Adrenal gland (tissue), 12 donors: ENCODE measurements around the gene NFATC1. TPM values are rescaled to one million over a fixed set of nuclear protein-coding genes. Genes with fewer than 3 reads are reported as not detected.

Experiments used
- DNase-seq, 7 donors: peaks; one replicate each; pipeline ENCODE4 v3.0.0-alpha.2; 2019 to 2020
- H3K27ac ChIP-seq, 5 donors: fragments of 200-600 bp; sonication (generic) in 4 of 5; 1 replicate in 3 of 5; 2 replicates in 2 of 5; pipeline versions ENCODE4 v1.5.1 to v1.8.0; 2016 to 2020; ENCODE audit warnings: mild to moderate bottlenecking in 1 of 5
- H3K27me3 ChIP-seq: fragments of 200-600 bp; 2 replicates; pipeline ENCODE4 v1.8.0; 2021
- H3K36me3 ChIP-seq, 2 donors: fragments of 200-600 bp; replicated peaks in 1 of 2; 1 replicate in 1 of 2; 2 replicates in 1 of 2; pipeline versions ENCODE4 v1.5.1 to v1.8.0; 2018 to 2022
- H3K4me1 ChIP-seq, 2 donors: fragments of 200-600 bp; replicated peaks in 1 of 2; 1 replicate in 1 of 2; 2 replicates in 1 of 2; pipeline versions ENCODE4 v1.5.1 to v1.8.0; 2018 to 2021
- H3K4me3 ChIP-seq, 4 donors: fragments of 200-600 bp; sonication (generic) in 3 of 4; one replicate each; pipeline ENCODE4 v1.5.1; 2016 to 2018
- H3K9me3 ChIP-seq, 3 donors: fragments of 200-600 bp; sonication (generic) in 1 of 3; replicated peaks in 1 of 3; 1 replicate in 2 of 3; 2 replicates in 1 of 3; pipeline versions ENCODE4 v1.5.1 to v1.8.0; 2016 to 2021
- POLR2A ChIP-seq, 2 donors: fragments of 450-650 bp; IDR thresholded peaks; one replicate each; pipeline ENCODE4 v1.6.1; 2017; ENCODE audit warnings: antibody characterized with exemption in 2 of 2, mild to moderate bottlenecking in 2 of 2, moderate library complexity in 1 of 2
- WGBS, 4 donors: extraction: QIAGEN DNeasy Blood & Tissue Kit in 2 of 4; methylation state at CpG; one replicate each; pipeline versions ENCODE4 v1.1.5 to v1.1.7; 2013 to 2017; 5-methylcytosine and 5-hydroxymethylcytosine counted together
- intact Hi-C, 2 donors: fragments of 100-400 bp; cut with DNase I; formaldehyde crosslinking; loops; one replicate each; pipeline versions ENCODE4 v1.14.1 to v1.15.0; 2022 to 2023
- polyA plus RNA-seq, 3 donors: library from polyadenylated mRNA; stranded (reverse); fragments of 200-250 nt in 2 of 3; fragments of 350-450 nt in 1 of 3; fragmentation: Illumina TruSeq in 1 of 3; extraction: RNeasy Lipid Tissue Mini Kit (QIAGEN cat#74804) in 1 of 3; gene quantifications; one replicate each; pipeline ENCODE4 v1.2.3, GENCODE V29; 2013 to 2014
- total RNA-seq, 9 donors: library from RNA; depleted of rRNA in 4 of 9; stranded (reverse); fragments of >200 nt in 4 of 9; fragments of 120-200 nt in 1 of 9; fragmentation: NEBNext Ultra II Directional in 1 of 9; extraction: Animal tissue kit (Norgen Biotek cat#: 25700) in 1 of 9; gene quantifications; one replicate each; pipeline versions ENCODE4 v1.1.0 to v1.2.4, GENCODE V29; 2013 to 2023
- TF ChIP-seq, protein P1 (sequence below), 6 experiments: fragments of 450-650 bp in 4 of 6; fragments of 200-600 bp in 2 of 6; sonication (generic) in 1 of 6; IDR thresholded peaks; 1 replicate in 5 of 6; 2 replicates in 1 of 6; pipeline versions ENCODE4 v1.5.1 to v1.8.0; 2016 to 2021; ENCODE audit warnings: antibody characterized with exemption in 6 of 6, mild to moderate bottlenecking in 2 of 6, moderate library complexity in 1 of 6
- donor health status: healthy with polysubstance abuse.
- donor health status: Bipolar disorder and iron deficiency.
- donor health status: DM: yes; HTN: yes; CAD: no.
- donor health status: DM: no; HTN: no; CAD: no.
- donor health status: DM: no; HTN: no; CAD: no.
- donor health status: DM: yes; HTN: yes; CAD: no.

Gene NFATC1
- total and polyA plus RNA-seq, 12 donors = 0.50 to 20.9 (median 6.7) TPM

DNA sequence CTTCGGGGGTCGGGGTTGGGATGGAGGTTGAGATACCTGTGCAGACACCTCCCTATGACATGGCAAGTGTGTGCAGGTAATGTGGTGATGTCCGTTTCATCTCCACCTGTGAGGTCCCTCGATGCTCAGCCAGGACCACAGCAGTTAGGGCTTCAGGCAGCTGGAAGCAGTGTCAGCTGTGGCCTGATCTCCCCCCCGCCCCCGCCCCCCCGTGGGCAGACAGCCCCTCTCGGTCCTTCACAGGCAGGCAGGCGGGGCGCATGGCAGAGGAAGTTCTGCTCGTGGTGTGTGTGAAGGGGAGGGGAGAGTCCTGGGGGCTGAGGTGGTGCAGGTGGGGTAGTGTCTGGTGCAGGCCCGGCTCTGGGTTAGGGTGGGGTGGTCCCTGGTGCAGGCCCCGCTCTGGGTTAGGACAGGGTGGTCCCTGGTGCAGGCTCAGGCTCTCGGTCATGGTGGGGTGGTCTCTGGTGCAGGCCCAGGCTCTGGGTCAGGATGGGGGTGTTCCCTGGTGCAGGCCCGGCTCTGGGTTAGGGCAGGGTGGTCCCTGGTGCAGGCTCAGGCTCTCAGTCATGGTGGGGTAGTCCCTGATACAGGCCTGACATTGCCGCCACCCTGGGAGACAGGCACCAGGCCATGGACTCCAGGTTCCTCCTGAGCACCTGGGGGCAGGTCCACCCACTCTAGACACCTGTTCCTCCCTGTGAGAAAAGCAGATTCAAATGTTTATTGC is 94.3 kb downstream of the NFATC1 start:
- Histone ChIP-seq H3K27me3 (no peaks in the 10 kb centered on the region), H3K4me3 (no peak overlapping the region), H3K36me3 (peaks cover 0 to 10% of the 10 kb centered on the region in 2 donors), H3K9me3 (no peaks in the 10 kb centered on the region), H3K27ac (no peak overlapping the region), H3K4me1 (no peaks in the 10 kb centered on the region)
- 71 to 83% (median 76%) methylated on average over 7 to 16 of the region's 16 CpGs for WGBS, 4 donors
- peak in 1 of 7 donors; percentile 3 for DNase-seq
- intact Hi-C loops = no loop called here
- TF ChIP-seq, protein P1, sequence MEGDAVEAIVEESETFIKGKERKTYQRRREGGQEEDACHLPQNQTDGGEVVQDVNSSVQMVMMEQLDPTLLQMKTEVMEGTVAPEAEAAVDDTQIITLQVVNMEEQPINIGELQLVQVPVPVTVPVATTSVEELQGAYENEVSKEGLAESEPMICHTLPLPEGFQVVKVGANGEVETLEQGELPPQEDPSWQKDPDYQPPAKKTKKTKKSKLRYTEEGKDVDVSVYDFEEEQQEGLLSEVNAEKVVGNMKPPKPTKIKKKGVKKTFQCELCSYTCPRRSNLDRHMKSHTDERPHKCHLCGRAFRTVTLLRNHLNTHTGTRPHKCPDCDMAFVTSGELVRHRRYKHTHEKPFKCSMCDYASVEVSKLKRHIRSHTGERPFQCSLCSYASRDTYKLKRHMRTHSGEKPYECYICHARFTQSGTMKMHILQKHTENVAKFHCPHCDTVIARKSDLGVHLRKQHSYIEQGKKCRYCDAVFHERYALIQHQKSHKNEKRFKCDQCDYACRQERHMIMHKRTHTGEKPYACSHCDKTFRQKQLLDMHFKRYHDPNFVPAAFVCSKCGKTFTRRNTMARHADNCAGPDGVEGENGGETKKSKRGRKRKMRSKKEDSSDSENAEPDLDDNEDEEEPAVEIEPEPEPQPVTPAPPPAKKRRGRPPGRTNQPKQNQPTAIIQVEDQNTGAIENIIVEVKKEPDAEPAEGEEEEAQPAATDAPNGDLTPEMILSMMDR (IDR thresholded peaks at IDR 0.05) = no peak
- TF ChIP-seq POLR2A (IDR thresholded peaks at IDR 0.05) = no peak

DNA sequence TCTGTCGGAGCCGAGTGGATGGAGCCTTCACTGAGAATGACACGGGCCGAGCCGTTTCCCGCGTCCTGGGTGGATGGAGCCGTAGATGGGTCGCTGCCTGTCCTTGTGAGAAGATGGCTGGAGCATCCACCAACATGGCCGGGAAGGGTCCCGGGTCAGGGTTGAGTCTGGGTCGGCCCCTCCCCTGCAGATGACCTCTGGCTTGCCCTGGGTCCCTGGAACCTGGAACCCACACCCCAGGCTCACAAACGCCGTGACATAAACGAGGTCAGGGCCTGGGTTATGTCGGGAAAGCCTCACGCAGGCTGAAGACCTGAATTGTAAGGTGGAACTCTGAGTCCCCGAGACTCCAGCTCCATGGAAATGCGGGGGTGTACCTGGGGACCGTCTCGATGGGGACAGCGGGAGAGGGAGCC is 94.9 kb downstream of the NFATC1 start:
- no peaks in the 10 kb centered on the region for H3K27me3 ChIP-seq
- TF ChIP-seq, protein P1 (IDR thresholded peaks at IDR 0.05) = no peak
- no peak for TF ChIP-seq POLR2A (IDR thresholded peaks at IDR 0.05)
- intact Hi-C loops = no loop called here
- DNase-seq = peak in 1 of 7 donors; percentile 4
- no peaks in the 10 kb centered on the region for H3K4me1 ChIP-seq
- H3K27ac ChIP-seq = no peak overlapping the region
- peaks cover 0 to 10% of the 10 kb centered on the region in 2 donors for H3K36me3 ChIP-seq
- no peak overlapping the region for H3K4me3 ChIP-seq
- WGBS, 4 donors = 87 to 95% (median 90%) methylated on average over 11 to 22 of the region's 22 CpGs
- H3K9me3 ChIP-seq = no peaks in the 10 kb centered on the region

DNA sequence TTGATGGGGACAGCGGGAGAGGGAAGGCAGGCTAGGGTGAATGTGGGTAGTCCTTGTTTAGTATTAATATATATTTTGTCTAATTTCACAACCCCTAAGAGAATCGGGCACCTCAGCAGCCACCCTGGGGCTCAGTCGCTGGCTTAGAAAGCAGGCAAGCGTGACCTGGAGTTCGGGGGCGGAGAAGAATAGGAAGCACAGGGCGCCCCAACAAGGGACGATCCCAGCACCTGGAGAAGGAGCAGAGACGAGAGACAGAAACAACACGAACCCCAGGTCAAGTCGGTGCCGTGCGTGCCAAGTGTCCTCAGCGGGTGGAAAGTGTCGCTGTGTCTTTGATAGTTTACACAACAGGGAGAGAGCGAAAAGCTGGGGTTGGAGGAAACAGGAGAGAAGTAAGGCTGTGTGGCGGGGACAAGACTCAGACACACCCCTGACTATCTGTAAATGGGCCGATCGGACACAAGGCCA is 95.4 kb downstream of the NFATC1 start:
- intact Hi-C loops = no loop called here
- TF ChIP-seq, protein P1 (IDR thresholded peaks at IDR 0.05) = no peak
- TF ChIP-seq POLR2A (IDR thresholded peaks at IDR 0.05) = no peak
- WGBS, 4 donors = 90 to 97% (median 94%) methylated on average over 19 of the region's 19 CpGs
- peak in 2 of 7 donors; percentile 2 to 3 for DNase-seq
- Histone ChIP-seq H3K4me3 (no peak overlapping the region), H3K27ac (no peak overlapping the region), H3K4me1 (no peaks in the 10 kb centered on the region), H3K27me3 (no peaks in the 10 kb centered on the region), H3K9me3 (no peaks in the 10 kb centered on the region), H3K36me3 (peaks cover 0 to 10% of the 10 kb centered on the region in 2 donors)

DNA sequence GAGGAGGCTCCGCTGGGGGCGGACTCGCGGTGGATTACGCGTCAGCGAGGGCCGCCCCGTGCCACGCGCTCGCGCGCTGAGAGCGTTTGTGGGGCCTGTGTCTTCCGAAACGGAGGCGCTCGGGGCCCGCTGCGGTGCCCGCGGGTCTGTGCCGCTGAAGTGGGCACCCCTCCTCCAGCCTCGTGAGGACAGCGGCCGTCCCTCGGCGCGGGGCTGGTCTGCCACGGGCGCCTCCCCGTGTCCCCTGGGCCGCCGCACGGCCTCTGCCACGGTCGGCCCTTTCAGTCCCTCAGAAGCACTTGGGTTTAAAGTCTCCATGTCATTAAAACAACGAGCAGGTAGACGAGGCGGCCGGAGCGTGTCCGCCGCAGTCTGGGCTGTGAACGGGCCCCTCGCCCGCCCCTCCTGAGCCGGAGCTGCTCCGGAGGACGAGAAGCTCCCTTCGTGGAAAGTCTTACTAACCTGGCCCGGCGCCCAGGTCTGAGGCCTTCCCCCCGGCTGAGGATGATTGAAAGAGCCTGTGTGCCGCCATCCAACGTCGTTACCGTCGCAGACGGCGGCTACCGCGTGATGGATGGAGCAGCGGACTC is 97.6 kb downstream of the NFATC1 start:
- H3K27ac ChIP-seq = no peak overlapping the region
- intact Hi-C loops = no loop called here
- H3K36me3 ChIP-seq = no peaks in the 10 kb centered on the region
- TF ChIP-seq, protein P1 (IDR thresholded peaks at IDR 0.05) = no peak
- no peak for TF ChIP-seq POLR2A (IDR thresholded peaks at IDR 0.05)
- no peaks in the 10 kb centered on the region for H3K4me1 ChIP-seq
- peaks cover 0 to under 1% (median 0%) of the 10 kb centered on the region in 3 donors for H3K9me3 ChIP-seq
- no peak overlapping the region for H3K4me3 ChIP-seq
- H3K27me3 ChIP-seq = no peaks in the 10 kb centered on the region
- peak in 2 of 7 donors; percentile 0 to 3 for DNase-seq
- WGBS, 4 donors = 96 to 97% (median 96%) methylated on average over 20 to 65 of the region's 65 CpGs
